8988T (cell line): ENCODE measurements around the gene TSHR.
"Not testable (repeated sequence)": the region's sequence is repeated elsewhere in the genome, so short reads cannot be mapped to it uniquely, and the experiment has no call there.

Experiments used
- DNase-seq: peaks from one replicate; pipeline ENCODE4 v3.0.0; 2011

The TSHR gene

DNA sequence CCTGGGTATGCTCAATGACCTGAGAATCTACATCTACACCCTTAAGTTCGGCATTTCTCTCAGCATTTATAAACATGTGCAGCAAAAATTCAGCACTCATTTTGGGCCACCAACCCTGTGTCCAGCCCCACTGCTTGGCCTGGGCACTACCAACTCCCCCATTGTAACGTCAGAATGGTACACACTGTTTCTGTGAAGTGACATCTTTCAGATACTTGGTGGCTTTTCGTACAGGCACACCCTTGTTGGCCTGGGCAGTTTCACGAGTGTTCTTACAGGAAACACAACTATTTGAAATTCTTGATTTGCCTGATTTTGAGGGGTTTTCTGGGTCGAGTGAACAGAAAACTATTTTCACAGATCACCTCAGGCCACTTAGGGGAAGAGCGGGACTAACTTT, 46.0 kb downstream of the TSHR start:
- no peak for DNase-seq

DNA sequence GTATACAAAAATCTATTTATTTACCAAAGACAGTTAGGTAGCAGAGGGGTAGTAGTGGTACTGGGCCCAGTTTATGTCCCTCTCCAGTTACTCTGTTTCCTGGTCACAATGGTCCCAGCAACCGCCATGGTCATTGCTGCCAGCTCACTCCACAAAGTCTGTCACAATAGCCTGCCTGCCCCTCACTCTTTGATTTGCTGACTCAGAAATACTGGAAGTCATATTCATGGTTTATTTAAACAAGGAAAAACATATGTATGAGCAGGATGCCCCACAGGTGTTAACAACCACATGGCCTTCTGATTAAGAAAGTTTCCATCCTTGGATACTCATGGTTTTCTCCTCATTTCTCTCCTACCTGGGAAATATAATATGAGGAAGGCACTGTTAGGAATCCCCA, 49.2 kb downstream of the TSHR start:
- no peak for DNase-seq

DNA sequence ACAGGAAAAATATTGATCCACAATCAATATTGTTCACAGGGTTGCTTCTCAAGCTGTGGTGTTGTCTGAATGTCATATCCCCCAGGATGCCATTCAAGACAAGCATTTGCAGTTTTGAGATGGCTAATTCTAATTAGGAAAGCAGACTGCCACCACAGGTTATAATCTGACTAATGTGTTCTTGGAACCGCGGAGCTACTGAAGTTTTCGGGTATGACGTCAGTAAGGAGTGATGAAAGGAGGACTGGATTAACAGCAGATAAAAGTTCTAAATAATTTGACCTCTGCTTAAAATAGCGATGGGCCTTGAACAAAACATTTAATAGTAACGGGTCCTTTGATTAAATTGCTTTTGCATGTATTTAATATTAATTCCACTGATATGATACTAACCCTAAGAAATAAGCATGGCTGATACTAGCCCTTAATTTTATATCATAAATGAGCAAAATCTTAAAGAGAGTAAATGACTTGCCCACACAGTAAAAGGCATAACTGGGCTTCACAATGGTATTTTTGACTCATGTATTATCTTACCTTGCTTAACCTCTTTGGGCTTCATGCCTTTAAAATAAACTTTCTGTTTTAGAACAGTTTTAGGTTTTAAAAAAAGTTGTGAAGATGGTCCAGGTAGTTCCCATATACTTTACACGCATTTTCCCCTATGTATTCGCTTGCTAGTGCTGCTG, 50.3 kb downstream of the TSHR start:
- no peak for DNase-seq

DNA sequence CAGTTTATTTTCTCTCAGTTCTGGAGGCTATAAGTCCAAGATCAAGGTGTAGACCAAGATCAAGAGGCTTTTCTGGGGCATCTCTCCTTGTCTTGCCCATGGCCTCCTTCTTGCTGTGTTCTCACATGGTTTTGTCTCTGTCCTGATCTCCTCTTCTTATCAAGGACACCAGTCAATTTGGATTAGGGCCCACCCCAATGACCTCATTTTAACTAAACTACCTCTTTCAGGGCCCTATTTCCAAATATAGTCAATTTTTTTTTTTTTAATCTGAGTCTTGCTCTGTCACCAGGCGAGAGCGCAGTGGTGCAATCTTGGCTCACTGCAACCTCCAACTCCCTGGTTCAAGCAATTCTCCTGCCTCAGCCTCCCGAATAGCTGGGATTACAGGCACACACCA, 50.8 kb downstream of the TSHR start:
- no peak for DNase-seq

DNA sequence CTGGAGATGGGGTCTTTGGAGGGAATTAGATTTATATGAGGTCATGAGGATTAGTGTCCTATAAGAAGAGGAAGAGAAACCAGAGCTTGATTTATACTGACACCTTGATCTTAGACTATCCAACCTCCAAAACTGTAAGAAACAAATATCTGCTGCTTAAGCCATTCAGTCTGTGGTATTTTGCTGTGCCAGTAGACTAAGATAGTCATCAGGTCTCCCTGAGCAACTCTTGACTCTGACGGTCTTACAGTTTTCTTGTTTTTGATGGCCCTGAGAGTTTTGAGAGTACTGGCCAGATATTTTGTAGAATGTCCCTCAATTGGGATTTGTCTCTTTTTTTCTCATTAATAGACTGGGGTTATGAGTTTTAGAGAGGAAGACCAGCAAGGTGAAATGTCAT, 51.7 kb downstream of the TSHR start:
- no peak for DNase-seq

DNA sequence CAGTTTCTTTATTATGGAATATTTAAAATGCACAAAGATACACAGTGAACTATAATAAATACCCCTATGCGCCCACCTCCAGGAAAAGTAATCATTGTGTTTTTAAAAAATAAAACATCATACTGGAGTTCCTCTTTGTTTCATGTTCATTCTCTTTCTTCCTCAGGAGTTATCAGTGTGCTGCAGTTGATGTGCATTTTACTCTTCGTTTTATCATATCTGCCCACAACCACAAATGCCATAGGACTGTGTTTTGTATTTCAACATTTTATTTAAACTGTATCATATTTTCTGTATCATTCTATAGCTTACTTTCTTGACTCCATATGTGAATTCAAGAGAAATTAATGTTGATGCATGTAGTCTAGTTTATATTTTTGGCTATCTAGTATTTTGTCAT, 53.9 kb downstream of the TSHR start:
- no peak for DNase-seq

DNA sequence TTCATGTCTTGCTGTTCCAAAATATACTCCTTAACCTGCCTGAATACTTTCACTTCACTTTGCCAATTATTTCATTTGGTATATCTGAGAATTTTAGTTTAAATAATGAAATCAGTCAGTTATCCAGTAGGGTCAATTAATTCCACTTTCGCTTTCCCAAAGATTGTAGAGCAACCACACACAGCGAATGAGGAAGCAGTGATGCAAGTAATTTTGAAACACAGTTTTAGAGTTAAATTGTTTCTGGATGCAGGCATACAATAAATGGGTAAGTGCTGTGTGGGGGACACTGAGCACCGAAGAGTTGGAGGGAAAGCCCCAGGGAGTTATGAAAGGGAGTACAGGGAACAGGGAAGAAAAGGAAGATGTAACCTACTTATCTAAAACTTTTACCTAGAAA, 62.8 kb downstream of the TSHR start:
- no peak for DNase-seq

DNA sequence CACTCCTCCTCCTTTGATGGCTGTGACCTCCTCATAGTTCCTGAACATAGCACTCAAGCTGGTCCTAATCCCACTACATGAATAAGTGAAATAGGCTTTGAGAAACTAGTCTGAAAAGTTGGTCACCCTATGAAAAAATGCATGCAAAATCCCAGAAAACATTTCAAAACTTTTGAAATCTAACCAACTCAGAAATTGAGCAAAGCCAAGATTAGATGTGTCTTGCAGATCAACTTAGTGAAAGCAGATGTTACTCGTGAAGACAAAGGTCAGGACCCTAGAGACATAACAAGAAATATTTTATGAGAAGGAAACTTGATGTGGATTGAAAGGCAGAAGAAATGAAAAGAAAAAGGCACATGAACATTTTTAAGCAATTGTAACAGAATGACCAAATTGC, 63.3 kb downstream of the TSHR start:
- no peak for DNase-seq

DNA sequence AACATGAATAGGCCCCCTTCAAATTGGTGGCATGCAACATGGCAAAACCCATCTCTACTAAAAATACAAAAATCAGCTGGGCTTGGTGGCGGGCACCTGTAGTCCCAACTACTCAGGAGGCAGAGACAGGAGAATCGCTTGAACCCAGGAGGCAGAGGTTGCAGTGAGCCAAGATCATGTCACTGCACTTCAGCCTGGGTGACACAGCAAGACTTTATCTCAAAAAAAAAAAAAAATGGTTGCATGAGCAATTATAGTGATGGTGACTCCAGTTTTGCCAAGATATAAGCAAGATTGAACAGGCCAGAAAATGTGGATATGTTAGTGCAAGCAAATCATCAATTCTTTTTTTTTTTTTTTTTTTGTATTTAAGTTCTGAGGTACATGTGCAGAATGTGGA, 63.7 kb downstream of the TSHR start:
- not testable (repeated sequence) for DNase-seq

DNA sequence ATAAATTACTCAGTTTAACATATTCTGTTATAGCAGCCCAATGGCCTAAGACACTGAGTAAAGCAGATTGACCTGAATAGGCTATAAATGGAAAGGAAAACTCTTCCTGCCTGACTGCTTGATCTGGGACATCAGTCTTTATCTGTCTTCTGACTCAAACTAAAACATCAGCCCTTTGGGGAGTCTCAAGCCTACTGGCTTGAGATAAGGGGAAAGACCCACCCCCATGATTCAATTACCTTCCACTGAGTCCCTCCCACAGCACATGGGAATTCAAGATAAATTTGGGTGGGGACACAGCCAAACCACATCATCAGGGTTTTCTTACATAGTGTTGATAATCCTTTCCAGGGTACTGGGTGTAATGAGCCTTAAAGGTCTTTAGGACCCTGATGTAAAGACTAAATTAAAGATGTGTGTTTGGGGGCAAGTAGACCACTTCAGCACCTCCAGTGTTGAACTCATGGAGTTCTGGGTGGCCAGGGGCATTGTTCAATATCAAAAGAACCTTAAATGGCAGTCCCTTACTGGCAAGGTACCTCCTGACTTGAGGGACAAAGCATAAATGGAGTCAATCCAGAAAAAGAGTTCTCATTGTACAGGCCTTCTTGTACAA, 67.8 kb downstream of the TSHR start:
- DNase-seq, result no peak

DNA sequence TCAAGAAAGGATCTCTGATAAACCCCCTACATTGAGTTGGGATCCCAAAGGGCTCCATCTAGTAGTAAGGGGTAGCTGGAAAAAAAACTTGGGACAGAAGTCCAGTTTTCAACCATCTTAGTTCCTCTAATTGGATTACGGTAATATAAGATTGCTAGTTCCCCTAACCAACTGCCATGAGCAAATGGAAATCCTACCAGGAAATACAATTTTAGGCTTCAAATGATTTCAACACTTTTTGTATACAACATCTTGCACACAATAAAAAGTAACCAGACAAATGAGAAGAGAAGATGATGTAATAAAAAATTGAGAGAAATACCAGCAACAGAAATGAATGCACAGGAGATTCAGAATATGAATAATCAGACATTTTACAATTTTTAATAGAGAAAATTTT, 73.0 kb downstream of the TSHR start:
- no peak for DNase-seq

DNA sequence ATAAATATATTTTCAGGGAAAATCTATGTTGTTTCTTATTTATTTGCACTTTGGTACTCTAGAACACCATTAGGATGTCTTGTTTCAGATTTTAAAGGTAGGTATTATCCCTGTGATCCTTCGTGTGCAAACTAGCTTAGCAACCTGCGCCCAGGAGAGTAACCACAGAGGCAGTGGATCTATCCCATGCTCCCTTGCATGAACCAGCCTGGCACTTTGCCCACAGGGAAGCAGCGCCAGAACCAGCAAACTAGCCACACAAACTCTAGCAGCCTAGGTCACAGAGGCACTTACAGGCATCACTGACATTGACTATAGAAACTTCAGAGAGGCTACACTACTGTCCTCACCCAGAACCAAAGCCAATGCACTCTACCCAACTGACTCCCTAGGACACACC, 76.1 kb downstream of the TSHR start:
- DNase-seq, result no peak

DNA sequence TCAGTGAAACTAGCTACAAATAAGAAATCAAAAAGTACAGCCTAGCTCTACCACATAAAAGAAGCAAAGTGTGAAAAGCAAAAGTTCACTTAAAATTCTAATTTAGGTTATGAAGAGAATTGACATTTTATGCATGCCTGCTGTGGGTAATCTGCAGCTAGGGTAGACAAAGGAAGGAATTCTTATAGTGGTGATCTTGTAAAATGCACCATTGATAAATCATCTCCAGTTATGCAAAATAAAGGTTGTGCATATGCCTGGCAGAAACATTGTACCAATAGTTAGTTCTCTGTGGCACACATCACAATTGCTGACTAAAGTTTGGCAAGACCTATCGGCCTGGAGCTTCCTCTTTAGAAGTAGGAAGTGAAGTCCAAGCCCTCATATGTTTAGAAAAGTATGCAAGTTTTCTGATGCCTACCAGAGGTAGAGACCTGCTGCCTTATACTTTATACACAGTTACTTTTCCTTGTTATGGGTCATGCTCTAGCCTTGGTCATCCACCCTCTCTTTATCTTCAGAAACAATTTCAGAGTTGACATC, 78.3 kb downstream of the TSHR start:
- no peak for DNase-seq

DNA sequence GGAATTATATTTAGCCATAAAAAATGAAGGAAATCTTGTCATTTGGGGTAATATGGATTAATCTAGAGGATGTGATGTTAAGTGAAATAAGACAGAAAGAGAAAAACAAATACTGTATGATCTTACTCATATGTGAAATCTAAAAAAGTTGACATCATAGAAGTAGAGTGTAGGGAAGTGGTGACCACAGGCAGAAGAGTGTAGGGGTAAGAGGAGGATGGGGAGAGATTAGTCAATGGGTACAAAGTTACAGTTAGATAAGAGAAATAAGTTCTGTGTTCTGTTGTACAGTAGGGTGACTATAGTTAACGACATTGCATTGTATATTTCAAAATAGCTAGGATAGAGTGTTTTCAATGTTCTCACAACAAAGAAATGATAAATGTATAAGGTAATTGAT, 87.0 kb downstream of the TSHR start:
- no peak for DNase-seq

DNA sequence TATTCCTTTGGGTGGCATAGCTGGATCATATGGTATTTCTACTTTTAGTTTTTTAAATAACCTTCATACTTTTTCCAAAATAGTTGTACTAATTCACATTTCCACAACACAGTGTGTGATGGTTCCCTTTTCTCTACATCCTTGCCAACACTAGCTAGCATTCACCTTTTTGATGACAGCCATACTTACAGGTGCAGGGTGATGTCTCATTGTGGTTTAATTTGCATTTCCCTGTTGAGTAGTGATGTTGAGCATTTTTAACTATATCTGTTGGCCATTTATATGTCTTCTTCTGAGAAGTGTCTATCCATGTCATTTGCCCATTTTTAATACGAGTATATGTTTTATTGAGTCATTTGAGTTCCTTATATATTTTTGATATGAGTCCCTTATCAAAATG, 96.1 kb downstream of the TSHR start:
- no peak for DNase-seq

DNA sequence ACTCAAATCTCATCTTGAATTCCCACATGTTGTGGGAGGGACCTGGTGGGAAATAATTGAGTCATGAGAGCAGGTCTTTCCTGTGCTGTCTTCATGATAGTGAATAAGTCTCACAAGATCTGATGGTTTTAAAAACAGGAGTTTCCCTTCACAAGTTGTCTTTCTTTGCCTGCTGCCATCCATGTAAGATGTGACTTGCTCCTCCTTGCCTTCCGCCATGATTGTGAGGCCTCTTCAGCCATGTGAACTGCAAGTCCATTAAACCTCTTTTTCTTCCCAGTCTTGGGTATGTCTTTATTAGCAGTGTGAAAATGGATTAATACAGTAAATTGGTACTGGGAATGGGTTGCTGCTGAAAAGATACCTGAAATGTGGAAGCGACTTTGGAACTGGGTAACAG, 98.6 kb downstream of the TSHR start:
- not testable (repeated sequence) for DNase-seq

DNA sequence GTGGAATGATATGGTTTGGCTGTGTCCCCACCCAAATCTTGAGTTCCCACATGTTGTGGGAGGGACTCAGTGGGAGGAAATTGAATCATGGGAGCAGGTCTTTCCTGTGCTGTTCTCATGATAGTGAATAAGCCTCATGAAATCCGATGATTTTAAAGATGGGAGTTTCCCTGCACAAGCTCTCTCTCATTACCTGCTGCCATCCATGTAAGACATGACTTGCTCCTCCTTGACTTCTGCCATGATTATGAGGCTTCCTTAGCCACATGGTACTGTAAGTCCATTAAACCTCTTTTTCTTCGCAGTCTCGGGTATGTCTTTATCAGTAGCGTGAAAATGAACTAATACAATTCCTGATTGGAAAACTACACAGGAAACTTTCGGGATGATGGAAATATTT, 100.5 kb downstream of the TSHR start:
- DNase-seq, result no peak

DNA sequence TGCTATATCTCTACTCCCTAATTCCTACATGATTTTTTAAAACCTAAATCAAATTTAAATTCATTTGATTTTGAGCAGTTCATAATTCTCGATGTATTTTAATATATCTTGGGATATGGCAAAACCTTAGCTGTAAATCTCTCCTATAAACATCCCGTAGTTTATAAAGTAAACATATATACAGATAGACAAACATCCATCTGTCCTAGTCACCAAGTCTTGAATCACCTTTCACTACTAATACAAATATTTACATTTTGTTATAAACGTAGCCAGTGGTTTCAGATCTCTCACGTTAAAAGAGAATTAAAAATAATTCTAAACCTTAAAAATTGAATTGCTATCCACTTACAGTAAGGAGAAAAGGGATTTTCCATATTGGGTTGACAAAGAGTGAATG, 107.0 kb downstream of the TSHR start:
- no peak for DNase-seq

DNA sequence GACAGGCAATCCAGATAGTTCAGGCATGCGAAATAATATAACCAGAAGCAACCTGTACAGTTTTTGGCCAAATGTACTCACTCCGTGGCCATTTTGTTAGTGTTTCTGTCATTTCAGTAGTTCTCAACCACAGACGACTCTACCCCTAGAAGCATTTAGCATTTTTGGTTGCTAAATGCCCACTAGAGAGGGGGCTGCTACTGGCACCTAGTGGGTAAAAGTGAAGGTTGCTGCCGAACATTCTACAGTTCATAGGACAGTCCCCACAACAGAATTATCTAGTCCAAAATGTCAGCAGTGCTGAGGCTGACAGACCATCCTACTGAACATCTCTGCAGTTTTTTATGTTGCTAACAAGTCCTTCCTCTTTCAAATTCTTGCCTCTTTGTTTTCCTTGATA, 107.4 kb downstream of the TSHR start:
- no peak for DNase-seq

DNA sequence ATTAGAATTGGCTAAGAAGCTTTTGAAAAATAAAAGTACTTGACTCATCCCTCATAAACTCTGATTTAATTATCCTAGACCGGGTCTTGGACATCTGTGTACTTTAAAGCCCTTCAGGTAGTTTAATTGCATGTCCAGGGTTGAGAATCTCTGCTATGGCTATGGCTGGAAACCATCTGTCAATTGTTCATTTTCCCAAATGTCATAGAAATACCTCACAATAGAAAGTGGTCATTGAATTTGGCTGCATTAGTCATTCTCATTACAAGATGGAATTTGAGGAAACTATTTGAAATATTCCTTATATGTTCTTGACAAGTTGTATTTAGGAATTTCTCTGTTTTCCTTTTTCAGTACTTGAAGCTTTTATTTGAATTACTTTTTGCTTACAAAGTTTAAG, 111.3 kb downstream of the TSHR start:
- no peak for DNase-seq

DNA sequence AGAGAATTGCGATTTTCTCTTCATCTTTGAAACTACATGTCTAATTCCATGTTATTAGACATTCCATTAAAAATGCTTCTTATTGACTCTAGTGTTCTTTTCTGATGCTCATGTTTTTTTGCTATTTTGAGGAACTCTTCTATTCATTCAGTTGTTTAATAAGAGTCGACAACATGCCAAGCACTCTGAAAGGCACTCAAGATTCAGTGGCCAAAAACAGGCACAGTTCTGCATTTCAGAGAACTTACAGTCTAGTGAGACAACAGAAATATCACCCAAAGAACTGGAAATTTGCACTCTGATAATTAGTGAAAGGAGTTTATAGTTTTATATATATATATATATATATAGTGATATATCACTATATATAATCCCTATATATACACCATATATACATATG, 111.7 kb downstream of the TSHR start:
- no peak for DNase-seq

DNA sequence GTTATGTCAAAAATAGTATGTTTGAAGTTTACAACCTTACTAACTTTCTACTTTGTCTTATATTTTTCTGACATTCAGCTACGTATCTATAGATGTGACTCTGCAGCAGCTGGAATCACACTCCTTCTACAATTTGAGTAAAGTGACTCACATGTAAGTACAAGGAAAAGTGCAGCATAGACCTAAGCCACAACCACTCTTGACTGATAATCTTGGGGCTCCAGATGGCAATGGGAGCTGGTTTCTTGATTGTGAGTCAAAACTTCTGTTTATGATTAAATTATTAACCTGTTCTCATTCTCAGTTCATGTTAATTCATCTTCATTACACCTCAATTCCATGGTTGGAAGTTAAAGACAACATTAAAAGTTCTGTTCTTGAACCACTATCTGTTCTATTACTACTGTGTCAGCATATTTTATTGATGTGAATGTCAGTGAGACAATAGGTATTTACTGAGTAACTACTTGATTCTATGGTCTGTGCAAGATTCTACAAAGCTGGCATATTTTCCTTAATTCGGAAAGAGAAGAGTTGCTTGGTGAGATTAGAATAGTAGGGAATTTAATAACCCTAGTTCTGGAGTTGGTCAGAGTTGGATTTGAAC, 112.9 kb downstream of the TSHR start:
- DNase-seq, result no peak

DNA sequence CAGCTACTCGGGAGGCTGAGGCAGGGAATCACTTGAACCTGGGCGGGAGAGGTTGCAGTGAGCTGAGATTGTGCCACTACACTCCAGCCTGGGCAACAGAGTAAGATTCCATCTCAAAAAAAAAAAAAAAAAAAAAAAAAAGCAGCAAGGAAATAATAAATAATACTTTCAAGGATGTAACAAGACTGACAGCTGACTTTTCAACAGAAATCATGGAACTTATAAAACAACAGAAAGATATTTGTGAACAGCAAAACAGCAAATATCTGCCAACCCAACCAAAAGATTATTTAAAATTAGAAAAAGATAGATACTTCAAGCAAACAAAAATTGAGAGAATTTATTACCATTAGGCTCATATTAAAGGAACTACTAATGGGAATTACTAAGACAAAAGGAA, 115.1 kb downstream of the TSHR start:
- no peak for DNase-seq

DNA sequence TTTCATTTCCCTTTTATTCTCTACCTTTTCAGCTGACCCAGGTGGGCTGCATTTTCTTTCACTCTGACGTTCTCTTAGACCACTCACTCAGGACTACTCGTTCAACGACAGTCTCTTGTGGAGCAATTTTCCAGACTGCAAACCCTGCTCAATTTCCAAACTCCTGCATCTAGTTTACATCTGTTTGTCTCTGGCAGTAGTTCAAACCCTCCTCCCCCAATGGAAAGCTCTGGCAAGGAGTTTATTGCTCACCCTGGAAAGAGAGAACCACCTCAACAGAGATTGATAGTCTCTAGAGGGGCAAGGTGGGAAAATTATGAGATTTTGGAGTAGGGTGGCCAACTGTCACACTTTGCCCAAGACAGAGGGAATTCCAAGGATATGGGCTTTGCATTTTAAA, 130.2 kb downstream of the TSHR start:
- no peak for DNase-seq

DNA sequence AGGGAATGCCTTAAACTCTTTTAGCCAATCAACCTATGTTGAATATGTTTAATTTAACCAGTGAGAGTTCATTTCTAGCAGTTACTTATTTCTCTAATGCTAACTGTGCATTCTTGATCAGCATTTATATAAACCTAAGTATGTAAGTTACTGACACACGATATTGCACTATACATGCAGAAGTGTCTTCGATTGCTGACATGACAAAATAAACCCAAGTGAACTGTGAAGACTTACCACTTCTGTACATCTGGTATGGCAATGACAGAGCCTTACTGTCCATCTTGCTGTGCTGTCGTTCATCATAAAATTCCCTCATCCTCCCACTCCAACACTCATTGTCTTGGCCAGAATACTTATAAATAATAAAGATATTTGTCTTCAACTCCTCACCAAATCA, 131.8 kb downstream of the TSHR start:
- DNase-seq, result no peak
